Hematopoietic multipotent progenitor cell treated with erythropoietin and hydrocortisone succinate and interleukin-3 and kit ligand, for 4 days (in vitro differentiated cells): Measurements from ENCODE around the gene ZNF443.
"Not testable (repeated sequence)": the region's sequence is repeated elsewhere in the genome, so short reads cannot be mapped to it uniquely, and the experiment has no call there.

Source experiments
- DNase-seq: peaks from one replicate; pipeline ENCODE4 v3.0.0-alpha.2; 2015

The ZNF443 gene

GRCh38 chr19:12440541-12441316, at the start of gene ZNF443:
Gene ZNF443 (minus strand): TSS chr19:12441021. CDS start chr19:12440914, 107 bp downstream.
- DNase-seq = peak; percentile 99

DNA sequence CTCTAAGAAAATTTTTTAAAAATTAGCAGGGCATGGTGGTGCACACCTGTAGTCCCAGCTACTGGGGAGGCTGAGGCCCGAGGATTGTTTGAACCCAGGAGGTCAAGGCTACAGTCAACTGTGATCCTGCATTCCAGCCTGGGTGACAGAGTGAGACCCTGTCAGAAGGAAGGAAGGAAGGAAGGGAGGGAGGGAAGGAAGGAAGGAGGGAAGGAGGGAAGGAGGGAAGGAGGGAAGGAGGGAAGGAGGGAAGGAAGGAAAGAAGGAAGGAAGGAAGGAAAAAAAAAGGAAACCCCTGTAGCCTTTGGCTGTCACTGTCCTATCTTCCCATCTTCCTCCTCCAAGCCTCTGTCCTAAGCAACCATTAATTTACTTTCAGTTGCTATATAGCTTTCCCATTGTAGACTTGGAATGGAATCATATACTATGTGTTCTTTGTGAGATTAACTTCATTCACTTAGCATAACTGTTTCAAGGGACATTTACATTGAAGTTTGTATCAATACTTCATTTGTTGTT, 45.5 kb upstream of the ZNF443 start:
- not testable (repeated sequence) for DNase-seq

GRCh38 chr19:12485571-12485970, 44.8 kb upstream of the ZNF443 start:
- no peak for DNase-seq

DNA sequence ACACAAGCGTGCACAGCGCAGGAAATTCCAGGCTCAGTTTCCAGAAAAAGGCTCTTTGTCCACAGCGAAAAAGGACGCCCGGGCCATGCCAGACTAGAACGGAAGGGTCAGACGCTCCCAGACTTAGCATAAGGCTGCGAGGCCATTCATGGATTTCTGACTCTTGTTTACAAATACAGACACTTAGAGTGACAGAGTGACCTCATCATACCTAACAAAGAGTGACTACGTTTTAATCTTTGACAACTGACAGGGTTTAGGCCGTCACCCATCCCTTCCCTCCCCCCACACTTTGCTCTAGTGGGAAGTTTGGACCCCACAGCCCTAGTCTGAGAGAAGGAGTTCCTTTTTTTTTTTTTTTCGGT, 44.2 kb upstream of the ZNF443 start:
- DNase-seq = peak; percentile 36

GRCh38 chr19:12484371-12485051, 43.7 kb upstream of the ZNF443 start, which contains the start of gene ZNF709:
Gene ZNF709 (minus strand): TSS chr19:12484816. CDS start chr19:12484657, 159 bp downstream.
- DNase-seq = peak; percentile 94

- no peak for DNase-seq
Observed at GRCh38 chr19:12484011-12484370, 43.2 kb upstream of the ZNF443 start.

GRCh38 chr19:12482509-12482886, 41.7 kb upstream of the ZNF443 start:
- peak; percentile 30 for DNase-seq

DNA sequence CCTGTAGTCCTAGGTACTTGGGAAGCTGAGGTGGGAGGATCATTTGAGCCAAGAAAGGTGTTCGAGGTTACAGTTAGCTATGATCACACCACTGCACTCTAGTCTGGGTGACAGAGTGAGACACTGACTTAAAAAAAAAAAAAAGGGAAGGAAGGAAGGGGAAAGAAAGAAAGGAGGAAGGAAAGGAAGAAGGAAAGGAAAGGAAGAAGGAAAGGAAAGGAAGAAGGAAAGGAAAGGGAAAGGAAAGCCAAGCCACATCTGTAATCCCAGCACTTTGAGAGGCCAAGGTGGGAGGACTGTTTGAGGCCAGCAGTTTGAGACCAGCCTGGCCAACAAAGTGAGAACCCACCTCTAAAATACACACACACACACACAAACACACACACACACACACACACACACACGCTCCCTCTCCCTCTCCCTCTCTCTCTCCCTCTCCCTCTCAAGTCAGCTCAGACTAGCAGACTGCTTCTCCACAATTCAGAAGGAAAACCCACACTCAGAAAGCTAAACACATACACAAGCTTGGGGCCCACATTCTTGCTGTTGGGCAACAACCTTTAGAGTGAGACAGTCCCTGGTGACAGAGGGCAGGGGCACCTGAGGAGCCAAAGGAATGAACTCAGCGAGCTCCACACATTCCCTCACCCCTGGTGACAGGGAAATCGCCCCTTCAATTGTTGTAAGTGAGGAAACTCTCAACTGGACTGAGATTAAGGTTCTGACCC, 41.1 kb upstream of the ZNF443 start:
- peak; percentile 17 for DNase-seq

DNA sequence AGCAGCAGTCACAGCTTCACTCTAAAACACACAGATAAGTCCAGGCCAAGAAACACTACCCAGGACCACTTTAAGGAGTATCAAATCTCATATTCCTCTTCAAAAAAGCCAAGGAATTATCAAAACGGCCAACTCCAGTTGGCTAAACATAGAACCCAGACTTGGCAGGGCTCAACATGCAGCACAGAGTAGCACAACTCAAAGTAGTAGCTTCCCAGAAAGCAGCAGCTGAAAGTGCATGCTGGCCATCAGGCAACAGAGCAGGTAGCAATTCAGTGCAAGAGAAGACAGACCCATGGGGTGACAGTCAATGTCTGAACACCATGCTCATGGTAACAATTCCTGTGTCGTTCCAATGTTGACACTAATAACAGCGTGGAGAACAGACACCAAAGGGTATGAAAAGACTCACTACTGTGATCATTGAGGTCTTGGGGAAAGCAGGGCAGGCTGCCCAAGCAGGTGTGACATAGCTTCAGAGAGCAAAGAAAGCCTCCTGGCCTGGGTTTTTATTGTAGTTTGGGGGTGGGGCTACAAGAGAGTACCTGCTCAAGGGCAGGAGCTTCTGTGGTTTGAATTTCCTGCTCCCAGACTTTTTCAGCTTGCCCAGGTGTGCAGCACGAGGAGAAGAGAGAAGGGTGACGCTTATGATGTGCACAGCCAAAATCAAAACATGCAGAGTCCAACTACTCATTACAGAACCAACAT, 37.6 kb upstream of the ZNF443 start:
- no peak for DNase-seq

- DNase-seq = not testable (repeated sequence)
Observed at GRCh38 chr19:12467651-12468050, 26.8 kb upstream of the ZNF443 start.

GRCh38 chr19:12465211-12465610, 24.4 kb upstream of the ZNF443 start:
- DNase-seq = no peak

DNA sequence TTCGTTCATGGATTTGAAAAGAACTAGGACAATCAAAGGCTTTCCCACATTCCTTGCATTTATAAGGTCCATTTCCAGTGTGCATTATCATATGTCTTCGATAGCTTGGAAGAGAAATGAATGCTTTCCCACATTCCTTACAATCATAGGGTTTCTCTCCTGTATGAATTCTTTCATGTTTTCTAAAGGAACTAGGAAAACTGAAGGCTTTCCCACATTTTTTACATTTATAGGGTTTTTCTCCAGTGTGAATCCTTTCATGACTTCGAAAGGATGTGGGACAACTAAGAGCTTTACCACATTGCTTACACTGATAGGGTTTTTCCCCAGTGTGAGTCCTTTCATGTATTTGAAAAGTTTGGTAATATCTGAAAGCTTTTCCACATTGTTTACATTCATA, 23.9 kb upstream of the ZNF443 start:
- no peak for DNase-seq

- DNase-seq = not testable (repeated sequence)
Observed at GRCh38 chr19:12464139-12464538, 23.3 kb upstream of the ZNF443 start.

- no peak for DNase-seq
Observed at GRCh38 chr19:12453495-12453894, 12.7 kb upstream of the ZNF443 start.

DNA sequence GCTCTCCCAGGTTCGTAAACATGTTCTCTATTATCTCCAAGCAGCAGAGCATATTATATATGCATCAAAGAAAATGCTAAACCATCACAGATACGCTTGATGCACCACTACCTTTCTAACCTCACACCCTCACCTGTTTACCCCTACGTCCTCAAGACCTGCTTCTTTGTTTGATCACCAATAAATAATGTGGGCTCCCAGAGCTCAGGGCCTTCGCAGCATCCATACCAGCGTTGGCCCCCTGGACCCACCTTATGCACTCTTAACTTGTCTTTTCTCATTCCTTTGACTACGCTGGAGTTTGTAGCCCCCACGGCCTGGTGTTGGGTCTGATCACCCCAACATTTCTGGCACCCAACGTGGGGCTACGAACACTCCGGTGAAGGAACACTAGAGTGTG, 10.0 kb upstream of the ZNF443 start:
- DNase-seq = no peak

DNA sequence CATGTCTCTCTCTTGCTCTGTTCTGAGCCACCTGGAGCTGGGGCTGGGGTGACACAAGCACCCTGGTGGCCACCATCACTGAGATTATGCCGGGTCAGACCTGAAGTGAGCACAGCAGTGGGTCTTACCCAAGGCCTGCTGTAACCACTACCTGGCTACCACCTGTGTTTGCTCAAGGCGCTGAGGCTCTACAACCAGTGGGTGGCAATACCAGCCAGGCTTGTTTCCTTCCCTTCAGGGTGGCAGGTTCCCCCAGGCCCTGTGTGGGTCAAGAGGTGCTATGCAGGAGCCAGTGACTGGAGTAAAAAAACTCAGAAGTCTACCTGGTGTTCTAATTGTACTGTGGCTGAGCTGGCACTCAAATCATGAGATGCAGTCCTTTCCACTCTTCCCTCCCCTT, 8.0 kb upstream of the ZNF443 start:
- DNase-seq = no peak

GRCh38 chr19:12439686-12440540, 908 bp downstream of the ZNF443 start:
- DNase-seq = peak; percentile 52

DNA sequence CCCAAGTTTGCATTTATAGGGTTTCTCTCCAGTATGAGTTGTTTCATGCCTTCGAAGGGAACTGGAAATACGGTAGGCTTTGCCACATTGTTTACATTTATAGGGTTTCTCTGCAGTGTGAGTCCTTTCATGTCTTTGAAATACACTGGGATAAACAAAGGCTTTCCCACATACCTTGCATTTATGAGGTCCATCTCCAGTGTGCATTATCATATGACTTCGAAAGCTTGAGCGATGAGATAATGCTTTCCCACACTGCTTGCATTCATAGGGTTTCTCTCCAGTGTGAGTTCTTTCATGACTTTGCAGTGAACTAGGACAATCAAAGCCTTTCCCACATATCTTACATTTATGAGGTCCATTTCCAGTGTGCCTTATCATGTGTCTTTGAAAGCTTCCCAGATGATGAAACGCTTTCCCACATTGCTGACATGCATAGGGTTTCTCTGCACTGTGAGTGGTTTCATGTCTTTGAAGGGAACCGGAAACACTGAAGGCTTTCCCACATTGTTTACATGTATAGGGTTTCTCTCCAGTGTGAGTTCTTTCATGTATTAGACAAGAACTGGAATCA, 10.0 kb downstream of the ZNF443 start:
- not testable (repeated sequence) for DNase-seq

- DNase-seq = no peak
Observed at GRCh38 chr19:12425888-12426274, 14.9 kb downstream of the ZNF443 start.

DNA sequence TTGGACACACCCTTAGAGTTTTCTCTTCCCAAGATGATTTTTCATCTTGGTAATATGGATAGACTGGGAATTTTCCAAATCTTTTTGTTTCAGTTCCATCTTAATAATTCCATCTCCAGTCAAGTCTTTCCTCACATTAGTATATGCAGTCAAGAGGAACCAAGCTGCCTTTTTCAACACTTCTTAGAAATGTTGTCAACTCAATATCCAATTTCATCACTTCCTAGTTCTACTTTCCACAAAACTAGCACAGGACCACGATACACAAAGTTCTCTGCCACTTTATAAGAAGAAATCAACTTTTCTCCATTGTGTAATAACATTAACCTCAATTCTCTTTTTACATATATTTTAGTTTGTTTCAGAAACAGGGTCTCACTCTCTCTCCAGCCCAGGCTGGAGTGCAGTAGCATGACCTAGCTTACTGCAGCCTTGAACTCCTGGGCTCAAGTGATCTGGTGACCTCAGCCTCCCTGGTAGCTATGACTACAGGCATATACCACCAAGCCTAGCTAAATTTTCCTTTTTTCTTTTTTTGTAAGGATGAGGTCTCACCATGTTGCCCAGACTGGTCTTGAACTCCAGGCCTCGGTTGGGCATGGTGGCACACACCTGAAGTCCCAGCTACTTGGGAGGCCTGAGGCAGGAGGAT, 15.5 kb downstream of the ZNF443 start:
- peak; percentile 22 for DNase-seq

- not testable (repeated sequence) for DNase-seq
Observed at GRCh38 chr19:12417273-12417672, 23.5 kb downstream of the ZNF443 start.
